ENCODE data around the gene TIMM44. TPM values are rescaled to one million over a fixed set of nuclear protein-coding genes. Genes with fewer than 3 reads are reported as not detected.

The TIMM44 gene
- total and polyA plus RNA-seq, 2 of the 8 experiments (the other 6 are each of a cell fraction or from before 2014, with no cell fraction given) = 131 to 150 TPM

- H3K23me2 ChIP-seq (ENCODE audit: low read depth, low read length) = no peaks in the 10 kb centered on the region
- peaks cover 15 to 49% of the 10 kb centered on the region in 2 experiments for H4K20me1 ChIP-seq (replicated peaks in 1 of 2; ENCODE audit: control insufficient read depth in 1 of 2, insufficient read depth in 2 of 2, low read length in 2 of 2)
- H3K4me1 ChIP-seq (replicated peaks in 1 of 4; ENCODE audit: control insufficient read depth in 3 of 4, insufficient read depth in 4 of 4, low read length in 3 of 4) = no peaks in the 10 kb centered on the region
- no peak overlapping the region for H2AFZ ChIP-seq (ENCODE audit: low read length)
- no peak overlapping the region for H3K27ac ChIP-seq (ENCODE audit: low read depth, low read length)
- H3K36me3 ChIP-seq (ENCODE audit: control insufficient read depth in 2 of 4, insufficient read depth in 4 of 4, low read length in 3 of 4) = peaks cover 28 to 67% (median 54%) of the 10 kb centered on the region in 4 experiments
- H3K14ac ChIP-seq (ENCODE audit: insufficient read length) = no peak overlapping the region
- no peak overlapping the region for H4K91ac ChIP-seq (replicated peaks; ENCODE audit: insufficient read length, low read length)
- no peak overlapping the region for H2BK120ac ChIP-seq (replicated peaks; ENCODE audit: low read depth, low read length)
- H3K4ac ChIP-seq (replicated peaks; ENCODE audit: insufficient read length, low read depth, low read length) = no peak overlapping the region
- no peaks in the 10 kb centered on the region for H3K27me3 ChIP-seq (replicated peaks in 1 of 4; ENCODE audit: control insufficient read depth in 3 of 4, extremely low read depth in 1 of 4, insufficient read depth in 3 of 4, low read length in 3 of 4)
- H3K4me2 ChIP-seq (ENCODE audit: insufficient read depth in 1 of 2, low read depth in 2 of 2, low read length in 2 of 2) = no peak overlapping the region
- H3K79me1 ChIP-seq (ENCODE audit: low read depth, low read length) = peaks cover 13% of the 10 kb centered on the region
- H2AK5ac ChIP-seq (ENCODE audit: low read depth, low read length) = no peak overlapping the region
- DNase-seq (ENCODE audit: low read depth in 1 of 2, low spot score in 2 of 2) = no peak
- no peak overlapping the region for H2BK12ac ChIP-seq (ENCODE audit: low read depth, low read length)
- 85% methylated on average over 4 of the region's 4 CpGs; no CpG with 5 or more reads in 1 of the 2 experiments for WGBS, 2 experiments (ENCODE audit: extremely low coverage in 1 of 2, insufficient coverage in 1 of 2, insufficient read length in 1 of 2, insufficient replicate concordance in 2 of 2, low coverage in 1 of 2, low lambda C conversion rate in 2 of 2, missing lambda C conversion rate in 1 of 2)
- H3K79me2 ChIP-seq (ENCODE audit: control insufficient read depth in 1 of 2, insufficient read depth in 2 of 2, low read length in 2 of 2) = no peaks in the 10 kb centered on the region; a peak in 1 of 4 replicates
- H4K5ac ChIP-seq (ENCODE audit: insufficient read length, low read depth, low read length) = no peak overlapping the region
- no peak overlapping the region for H3K56ac ChIP-seq (replicated peaks; ENCODE audit: insufficient read length, low read depth, low read length)
- H3K23ac ChIP-seq (ENCODE audit: insufficient read length) = no peak overlapping the region
- ChIA-PET POLR2A (ENCODE audit: partially characterized antibody) (interaction anchor here (0.6 to 0.8 kb wide), 2 partner anchors 11 to 40 kb away, joined by 3 to 5 read pairs; no protein-coding TSS in a partner anchor), CTCF (ENCODE audit: partially characterized antibody) (interaction anchor here (0.7 to 1.1 kb wide), 2 partner anchors 26 to 234 kb away, joined by 3 to 4 read pairs; no protein-coding TSS in a partner anchor)
- no peak overlapping the region for H2BK5ac ChIP-seq (ENCODE audit: low read depth, low read length)
- no peaks in the 10 kb centered on the region for H3K9me3 ChIP-seq (ENCODE audit: insufficient read depth in 2 of 2, low read depth in 1 of 2, low read length in 1 of 2)
- no peak overlapping the region for H3K4me3 ChIP-seq (ENCODE audit: extremely low read depth in 1 of 4, insufficient read depth in 2 of 4, low read depth in 3 of 4, low read length in 4 of 4)
- H2BK15ac ChIP-seq (ENCODE audit: low read length) = no peak overlapping the region
- no peak overlapping the region for H3K9ac ChIP-seq (replicated peaks in 1 of 4; ENCODE audit: extremely low read depth in 1 of 4, low read depth in 3 of 4, low read length in 3 of 4)
- H4K8ac ChIP-seq (ENCODE audit: extremely low read depth, insufficient read depth, low read length) = no peak overlapping the region
- no peak overlapping the region for H2BK20ac ChIP-seq (ENCODE audit: low read length)
- FAIRE-seq = no peak
- H3K18ac ChIP-seq (ENCODE audit: extremely low read depth, low read length) = no peak overlapping the region
- TF ChIP-seq BACH1 (IDR thresholded peaks at IDR 0.05; ENCODE audit: low read length) (no peak), RAD21 (IDR thresholded peaks at IDR 0.05 in 1 of 2, conservative IDR thresholded peaks at IDR 0.05 in 1 of 2; ENCODE audit: low read depth in 2 of 2, low read length in 2 of 2) (no peak), SIX5 (IDR thresholded peaks at IDR 0.05; ENCODE audit: low read depth, low read length) (no peak), HDAC2 (IDR thresholded peaks at IDR 0.05; ENCODE audit: borderline replicate concordance in 1 of 2, low read depth in 2 of 2, low read length in 2 of 2) (no peak), POU5F1 (IDR thresholded peaks at IDR 0.05; ENCODE audit: low read depth, low read length) (no peak), MAFK (IDR thresholded peaks at IDR 0.05; ENCODE audit: low read depth, low read length) (no peak), SIN3A (conservative IDR thresholded peaks at IDR 0.05 in 1 of 2, IDR thresholded peaks at IDR 0.05 in 1 of 2; ENCODE audit: low read depth in 1 of 2, low read length in 2 of 2) (no peak), KDM5A (IDR thresholded peaks at IDR 0.05; ENCODE audit: low read length) (no peak), BCL11A (IDR thresholded peaks at IDR 0.05; ENCODE audit: low read depth in 2 of 2, low read length in 2 of 2) (no peak), CBX5 (IDR thresholded peaks at IDR 0.05; ENCODE audit: low read depth, low read length) (no peak)
- TF ChIP-seq, protein P1, sequence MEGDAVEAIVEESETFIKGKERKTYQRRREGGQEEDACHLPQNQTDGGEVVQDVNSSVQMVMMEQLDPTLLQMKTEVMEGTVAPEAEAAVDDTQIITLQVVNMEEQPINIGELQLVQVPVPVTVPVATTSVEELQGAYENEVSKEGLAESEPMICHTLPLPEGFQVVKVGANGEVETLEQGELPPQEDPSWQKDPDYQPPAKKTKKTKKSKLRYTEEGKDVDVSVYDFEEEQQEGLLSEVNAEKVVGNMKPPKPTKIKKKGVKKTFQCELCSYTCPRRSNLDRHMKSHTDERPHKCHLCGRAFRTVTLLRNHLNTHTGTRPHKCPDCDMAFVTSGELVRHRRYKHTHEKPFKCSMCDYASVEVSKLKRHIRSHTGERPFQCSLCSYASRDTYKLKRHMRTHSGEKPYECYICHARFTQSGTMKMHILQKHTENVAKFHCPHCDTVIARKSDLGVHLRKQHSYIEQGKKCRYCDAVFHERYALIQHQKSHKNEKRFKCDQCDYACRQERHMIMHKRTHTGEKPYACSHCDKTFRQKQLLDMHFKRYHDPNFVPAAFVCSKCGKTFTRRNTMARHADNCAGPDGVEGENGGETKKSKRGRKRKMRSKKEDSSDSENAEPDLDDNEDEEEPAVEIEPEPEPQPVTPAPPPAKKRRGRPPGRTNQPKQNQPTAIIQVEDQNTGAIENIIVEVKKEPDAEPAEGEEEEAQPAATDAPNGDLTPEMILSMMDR (IDR thresholded peaks at IDR 0.05; ENCODE audit: control extremely low read depth in 1 of 3, insufficient read depth in 1 of 3, low read depth in 1 of 3, low read length in 3 of 3) = no peak
Measured at GRCh38 chr19:7976461-7976860, 33.0 kb upstream of the TIMM44 start.
